Osteocyte (in vitro differentiated cells): ENCODE measurements around the gene SYCP2. TPM values are rescaled to one million over a fixed set of nuclear protein-coding genes. Genes with fewer than 3 reads are reported as not detected.
"Not testable (repeated sequence)": the region's sequence is repeated elsewhere in the genome, so short reads cannot be mapped to it uniquely, and the experiment has no call there.

Experiments used
- DNase-seq: peaks from one replicate; pipeline ENCODE4 v3.0.0; 2021; ENCODE audit warnings: mixed read lengths; ENCODE audit not compliant: unreplicated experiment; ENCODE audit errors: extremely low spot score
- H3K27ac Mint-ChIP-seq: one replicate; pipeline ENCODE4 v1.8.0; 2021; ENCODE audit warnings: mild to moderate bottlenecking, mixed read lengths; ENCODE audit not compliant: unreplicated experiment
- H3K27me3 Mint-ChIP-seq: one replicate; pipeline ENCODE4 v1.8.0; 2021; ENCODE audit warnings: mixed read lengths; ENCODE audit not compliant: unreplicated experiment
- H3K36me3 Mint-ChIP-seq: one replicate; pipeline ENCODE4 v1.8.0; 2021; ENCODE audit warnings: mixed read lengths; ENCODE audit not compliant: unreplicated experiment
- H3K4me1 Mint-ChIP-seq: one replicate; pipeline ENCODE4 v1.8.0; 2021; ENCODE audit warnings: mixed read lengths; ENCODE audit not compliant: unreplicated experiment
- H3K4me3 Mint-ChIP-seq: one replicate; pipeline ENCODE4 v1.8.0; 2021; ENCODE audit warnings: mild to moderate bottlenecking, moderate library complexity, mixed read lengths; ENCODE audit not compliant: unreplicated experiment
- H3K9me3 Mint-ChIP-seq: one replicate; pipeline ENCODE4 v1.8.0; 2021; ENCODE audit warnings: mixed read lengths; ENCODE audit not compliant: unreplicated experiment
- CTCF ChIP-seq: fragments of 200-600 bp; sonication (generic); IDR thresholded peaks from 2 replicates; pipeline ENCODE4 v1.5.0; 2021; ENCODE audit warnings: antibody characterized with exemption, mild to moderate bottlenecking, moderate library complexity
- total RNA-seq: library from RNA; stranded (reverse); gene quantifications from 2 replicates; pipeline ENCODE4 v1.2.1, GENCODE V29; 2021

SYCP2 gene
- total RNA-seq, 1 donor from 2014 or later: 2.1 TPM

GRCh38 chr20:59958626-59959025, 25.2 kb upstream of the SYCP2 start:
- no peak overlapping the region for H3K27ac Mint-ChIP-seq
- no peak for DNase-seq
- no peak for TF ChIP-seq CTCF
- H3K4me3 Mint-ChIP-seq: no peak overlapping the region
- H3K4me1 Mint-ChIP-seq: no peaks in the 10 kb centered on the region
- H3K9me3 Mint-ChIP-seq: no peaks in the 10 kb centered on the region
- peaks cover 17% of the 10 kb centered on the region for H3K27me3 Mint-ChIP-seq
- H3K36me3 Mint-ChIP-seq: no peaks in the 10 kb centered on the region

- no peaks in the 10 kb centered on the region for H3K36me3 Mint-ChIP-seq
- no peak within 1 kb of the TSS for H3K27ac Mint-ChIP-seq
- no peak within 1 kb of the TSS for H3K4me3 Mint-ChIP-seq
- no peaks in the 10 kb centered on the region for H3K9me3 Mint-ChIP-seq
- no peak for DNase-seq
- peaks cover 17% of the 10 kb centered on the region for H3K27me3 Mint-ChIP-seq
- H3K4me1 Mint-ChIP-seq: no peaks in the 10 kb centered on the region
- TF ChIP-seq CTCF: no peak
Observed at GRCh38 chr20:59958123-59958522, 24.7 kb upstream of the SYCP2 start, which contains the start of gene CDH26. CDH26 (plus strand) TSS chr20:59958423; CDS start chr20:59958727, 304 bp downstream.

- not testable (repeated sequence) for H3K36me3 Mint-ChIP-seq, H3K4me1 Mint-ChIP-seq, H3K9me3 Mint-ChIP-seq, H3K4me3 Mint-ChIP-seq, DNase-seq, H3K27ac Mint-ChIP-seq
- H3K27me3 Mint-ChIP-seq: peaks cover 15% of the 10 kb centered on the region
Observed at GRCh38 chr20:59957568-59957967, 24.1 kb upstream of the SYCP2 start.

GRCh38 chr20:59955131-59955796, 21.8 kb upstream of the SYCP2 start:
- H3K4me3 Mint-ChIP-seq: no peak overlapping the region
- DNase-seq: no peak
- peaks cover 13% of the 10 kb centered on the region for H3K27me3 Mint-ChIP-seq
- no peaks in the 10 kb centered on the region for H3K9me3 Mint-ChIP-seq
- H3K27ac Mint-ChIP-seq: no peak overlapping the region
- H3K4me1 Mint-ChIP-seq: no peaks in the 10 kb centered on the region
- peak; percentile 47 for TF ChIP-seq CTCF
- no peaks in the 10 kb centered on the region for H3K36me3 Mint-ChIP-seq

GRCh38 chr20:59954718-59955117, 21.3 kb upstream of the SYCP2 start:
- no peak for TF ChIP-seq CTCF
- H3K27ac Mint-ChIP-seq: no peak overlapping the region
- no peak for DNase-seq
- H3K27me3 Mint-ChIP-seq: peaks cover 8% of the 10 kb centered on the region
- no peaks in the 10 kb centered on the region for H3K36me3 Mint-ChIP-seq
- H3K9me3 Mint-ChIP-seq: no peaks in the 10 kb centered on the region
- H3K4me1 Mint-ChIP-seq: no peaks in the 10 kb centered on the region
- no peak overlapping the region for H3K4me3 Mint-ChIP-seq
